ENCODE data around the gene RIBC2.
A peak's percentile ranks its signal among the peaks of the same experiment; 100 is the strongest.

Gene RIBC2

DNA sequence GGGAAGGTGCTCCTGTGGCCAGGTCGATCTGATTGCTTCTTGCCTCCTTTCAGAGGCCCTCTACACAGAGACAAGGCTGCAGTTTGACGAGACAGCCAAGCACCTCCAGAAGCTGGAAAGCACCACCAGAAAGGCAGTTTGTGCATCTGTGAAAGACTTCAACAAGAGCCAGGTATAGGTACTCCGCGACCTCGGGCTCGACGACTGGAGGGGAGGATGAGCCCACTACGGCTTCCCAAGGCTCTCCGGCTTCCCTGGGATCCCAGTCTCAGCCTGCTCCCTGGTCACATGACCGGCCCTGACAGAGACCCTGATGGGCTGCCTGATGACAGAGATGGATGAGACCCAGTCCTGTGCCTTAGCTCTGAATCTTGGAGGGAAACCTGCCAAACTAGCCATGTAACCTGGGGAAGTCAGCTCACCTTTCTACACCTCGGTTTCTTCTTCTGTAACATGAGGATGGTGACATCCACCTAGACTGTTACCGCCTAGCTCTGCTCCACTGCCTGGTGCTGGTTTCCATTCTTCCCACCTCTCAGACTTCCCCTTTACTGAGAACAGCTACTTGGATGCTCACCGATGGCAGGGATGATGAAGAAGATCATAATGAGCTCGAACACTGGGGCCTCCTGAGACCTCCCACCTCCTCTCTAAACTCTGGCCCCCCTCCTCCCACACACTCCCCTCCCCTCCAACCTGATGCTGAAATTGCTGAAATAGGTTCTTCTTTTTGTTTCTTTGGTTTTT is 8.9 kb downstream of the RIBC2 start:
- TF ChIP-seq, protein P1, sequence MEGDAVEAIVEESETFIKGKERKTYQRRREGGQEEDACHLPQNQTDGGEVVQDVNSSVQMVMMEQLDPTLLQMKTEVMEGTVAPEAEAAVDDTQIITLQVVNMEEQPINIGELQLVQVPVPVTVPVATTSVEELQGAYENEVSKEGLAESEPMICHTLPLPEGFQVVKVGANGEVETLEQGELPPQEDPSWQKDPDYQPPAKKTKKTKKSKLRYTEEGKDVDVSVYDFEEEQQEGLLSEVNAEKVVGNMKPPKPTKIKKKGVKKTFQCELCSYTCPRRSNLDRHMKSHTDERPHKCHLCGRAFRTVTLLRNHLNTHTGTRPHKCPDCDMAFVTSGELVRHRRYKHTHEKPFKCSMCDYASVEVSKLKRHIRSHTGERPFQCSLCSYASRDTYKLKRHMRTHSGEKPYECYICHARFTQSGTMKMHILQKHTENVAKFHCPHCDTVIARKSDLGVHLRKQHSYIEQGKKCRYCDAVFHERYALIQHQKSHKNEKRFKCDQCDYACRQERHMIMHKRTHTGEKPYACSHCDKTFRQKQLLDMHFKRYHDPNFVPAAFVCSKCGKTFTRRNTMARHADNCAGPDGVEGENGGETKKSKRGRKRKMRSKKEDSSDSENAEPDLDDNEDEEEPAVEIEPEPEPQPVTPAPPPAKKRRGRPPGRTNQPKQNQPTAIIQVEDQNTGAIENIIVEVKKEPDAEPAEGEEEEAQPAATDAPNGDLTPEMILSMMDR (IDR thresholded peaks at IDR 0.05; ENCODE audit: insufficient read depth, low read length, missing control alignments): no peak
- H3K4me3 ChIP-seq (ENCODE audit: low read depth, low read length): no peak overlapping the region
- POLR2A ChIA-PET: no interaction called here
- DNase-seq (ENCODE audit: low read depth, low spot score): no peak
- CTCF ChIA-PET: interaction anchor here (0.5 to 2.1 kb wide), 4 partner anchors 11 to 321 kb away, joined by 3 to 13 read pairs (median 4); no protein-coding TSS in a partner anchor

DNA sequence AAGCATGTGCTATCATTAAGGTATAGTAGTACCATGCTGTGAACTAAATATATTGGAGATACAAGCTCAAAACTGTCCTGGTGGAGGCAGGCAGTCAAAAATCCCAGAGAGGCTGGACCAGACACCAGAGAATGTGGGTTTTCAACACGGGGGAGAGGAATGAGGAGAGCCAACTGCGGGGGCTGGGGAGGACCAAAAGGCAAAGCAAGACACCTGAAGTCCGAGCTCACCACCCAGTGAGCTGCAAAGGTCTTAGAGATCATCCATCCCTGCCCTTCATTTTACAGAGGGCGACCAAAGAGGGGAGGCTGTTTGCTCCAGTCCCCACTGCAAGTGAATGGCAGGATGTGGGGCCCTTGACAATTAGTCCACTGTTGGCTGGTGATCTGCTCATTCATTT is 10.0 kb downstream of the RIBC2 start:
- TF ChIP-seq, protein P1 (IDR thresholded peaks at IDR 0.05; ENCODE audit: insufficient read depth, low read length, missing control alignments): no peak
- CTCF ChIA-PET: interaction anchor here (0.6 to 2.1 kb wide), 3 partner anchors 10 to 13 kb away, joined by 3 to 13 read pairs (median 6); partner anchors contain the start of genes RIBC2 and SMC1B
- no peak overlapping the region for H3K4me3 ChIP-seq (ENCODE audit: low read depth, low read length)
- DNase-seq (ENCODE audit: low read depth, low spot score): no peak
- POLR2A ChIA-PET: no interaction called here

DNA sequence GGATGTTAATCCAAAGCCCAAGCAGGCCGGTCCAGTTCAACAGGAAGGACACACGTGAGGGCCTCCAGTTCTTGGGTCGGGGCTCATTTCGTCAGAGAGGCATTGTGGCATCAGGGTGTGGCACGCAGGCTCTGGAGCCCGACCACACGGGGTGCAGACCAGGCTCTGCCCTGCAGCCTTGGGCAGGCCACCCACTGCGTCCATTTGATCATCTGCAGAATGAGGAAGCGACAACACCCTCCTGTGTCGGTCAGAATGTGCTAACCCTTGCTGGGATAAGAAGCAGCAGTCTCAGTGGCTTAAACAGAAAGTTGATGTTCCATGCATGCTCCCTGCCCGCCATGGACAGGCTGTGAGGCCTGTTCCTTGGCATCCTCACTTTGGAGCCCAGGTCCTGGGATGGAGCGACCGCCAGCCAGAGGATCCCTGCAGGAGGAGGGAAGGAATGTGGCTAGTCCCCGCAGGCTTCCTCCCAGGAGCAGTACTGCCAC is 10.8 kb downstream of the RIBC2 start:
- TF ChIP-seq, protein P1 (IDR thresholded peaks at IDR 0.05; ENCODE audit: insufficient read depth, low read length, missing control alignments): no peak
- no peak overlapping the region for H3K4me3 ChIP-seq (ENCODE audit: low read depth, low read length)
- ChIA-PET CTCF (interaction anchor here (2.1 kb wide), 1 partner anchor 9 kb away, joined by 13 read pairs; no protein-coding TSS in a partner anchor), POLR2A (no interaction called here)
- DNase-seq (ENCODE audit: low read depth, low spot score): no peak

DNA sequence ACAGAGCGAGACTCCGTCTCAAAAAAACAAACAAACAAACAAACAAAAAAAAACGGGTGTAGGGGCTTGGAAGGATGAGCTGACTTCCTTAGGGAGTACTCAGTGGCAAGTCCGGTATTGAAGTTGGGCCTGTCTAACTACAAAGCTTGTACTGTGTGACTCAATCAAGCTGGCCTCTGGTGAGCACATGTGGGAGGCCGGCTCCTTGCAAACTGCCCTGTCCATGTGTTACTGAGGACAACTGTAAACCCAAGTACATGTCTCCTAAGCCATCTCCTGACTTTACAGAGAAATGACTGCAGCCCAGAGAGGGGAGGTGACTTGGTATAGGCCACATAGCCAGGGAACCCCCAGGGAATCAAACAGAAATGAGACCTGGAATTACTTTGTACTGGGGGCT is 11.6 kb downstream of the RIBC2 start:
- H3K4me3 ChIP-seq (ENCODE audit: low read depth, low read length): no peak overlapping the region
- POLR2A ChIA-PET: no interaction called here
- DNase-seq (ENCODE audit: low read depth, low spot score): peak; percentile 23
- CTCF ChIA-PET: interaction anchor here (0.7 to 1.0 kb wide), 3 partner anchors 10 to 128 kb away, joined by 3 read pairs; no protein-coding TSS in a partner anchor
- TF ChIP-seq, protein P1 (IDR thresholded peaks at IDR 0.05; ENCODE audit: insufficient read depth, low read length, missing control alignments): no peak

DNA sequence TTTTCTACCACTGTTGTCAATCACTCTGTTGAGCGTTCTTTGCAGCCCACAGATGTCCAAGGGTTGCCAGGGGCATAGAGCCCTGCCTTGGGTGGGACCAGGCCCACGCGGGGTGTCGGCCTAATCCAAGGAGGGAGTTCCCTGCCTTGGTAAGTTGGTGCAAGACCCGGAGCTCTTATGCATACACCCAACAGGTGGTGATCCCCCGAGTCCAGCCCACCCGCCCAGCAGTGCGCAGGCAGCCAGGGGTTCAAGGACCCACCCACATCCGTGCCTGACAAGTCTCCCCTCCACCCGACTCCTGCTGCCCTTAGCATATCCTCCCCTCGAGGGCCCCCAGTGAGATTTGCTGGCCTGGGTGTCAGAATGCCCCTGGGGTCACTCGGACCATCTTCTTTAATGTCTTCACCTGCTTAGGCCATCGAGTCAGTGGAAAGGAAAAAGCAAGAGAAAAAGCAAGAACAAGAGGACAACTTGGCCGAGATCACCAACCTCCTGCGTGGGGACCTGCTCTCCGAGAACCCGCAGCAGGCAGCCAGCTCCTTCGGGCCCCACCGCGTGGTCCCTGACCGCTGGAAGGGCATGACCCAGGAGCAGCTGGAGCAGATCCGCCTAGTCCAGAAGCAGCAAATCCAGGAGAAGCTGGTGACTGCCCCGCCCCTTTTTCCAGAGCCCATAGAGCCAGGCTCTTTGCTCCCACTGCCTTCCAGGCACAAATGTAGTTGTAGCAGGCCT is 12.2 kb downstream of the RIBC2 start:
- no peak for DNase-seq (ENCODE audit: low read depth, low spot score)
- no peak overlapping the region for H3K4me3 ChIP-seq (ENCODE audit: low read depth, low read length)
- POLR2A ChIA-PET: no interaction called here
- CTCF ChIA-PET: interaction anchor here (0.7 to 1.0 kb wide), 4 partner anchors 9 to 127 kb away, joined by 3 read pairs; no protein-coding TSS in a partner anchor
- TF ChIP-seq, protein P1 (IDR thresholded peaks at IDR 0.05; ENCODE audit: insufficient read depth, low read length, missing control alignments): no peak

DNA sequence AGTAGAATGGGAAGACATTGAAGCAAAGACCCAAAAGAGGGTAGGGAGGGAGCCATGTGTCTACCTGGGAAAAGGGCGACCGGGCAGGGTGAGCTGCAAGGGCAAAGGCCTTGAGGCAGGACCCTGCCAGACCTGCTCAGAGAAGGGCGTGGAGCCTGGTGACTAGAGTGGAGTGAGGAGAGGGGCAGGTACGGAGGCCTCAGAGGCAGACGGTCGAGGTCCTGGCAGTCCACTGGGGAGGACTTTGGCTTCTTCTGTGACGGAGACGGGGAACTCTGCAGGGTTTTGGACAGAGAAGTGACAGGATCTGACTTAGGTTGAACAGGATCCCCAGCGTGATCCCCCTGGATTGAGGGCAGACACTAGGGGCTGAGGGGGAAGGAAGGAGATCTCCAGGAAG is 12.9 kb downstream of the RIBC2 start:
- POLR2A ChIA-PET: no interaction called here

More for the DNA sequence above, 12.9 kb downstream of the RIBC2 start:
- no peak for DNase-seq (ENCODE audit: low read depth, low spot score)
- no peak overlapping the region for H3K4me3 ChIP-seq (ENCODE audit: low read depth, low read length)
- TF ChIP-seq, protein P1 (IDR thresholded peaks at IDR 0.05; ENCODE audit: insufficient read depth, low read length, missing control alignments): no peak
- CTCF ChIA-PET: interaction anchor here (0.9 kb wide), 1 partner anchor 11 kb away, joined by 3 read pairs; no protein-coding TSS in a partner anchor
